HCT116 (cell line): ENCODE data around the gene COPE.

ENCODE experiments used
- CEBPB ChIP-seq: IDR thresholded peaks from 2 replicates; pipeline ENCODE4 v1.6.1; 2012; ENCODE audit warnings: low read depth
- CTCF ChIP-seq, 3 experiments: fragments of 200-600 bp in 1 of 3; sonication (generic) in 1 of 3; IDR thresholded peaks in 2 of 3; conservative IDR thresholded peaks in 1 of 3; 2 replicates each; pipeline ENCODE4 v1.5.1; 2012 to 2017; ENCODE audit warnings: low read depth in 2 of 3, low read length in 2 of 3, antibody characterized with exemption in 1 of 3, borderline replicate concordance in 1 of 3, control low read depth in 1 of 3, mild to moderate bottlenecking in 1 of 3, mixed read lengths in 1 of 3, mixed run types in 1 of 3, moderate library complexity in 1 of 3; ENCODE audit not compliant: insufficient read depth in 1 of 3
- ELF1 ChIP-seq: IDR thresholded peaks from 2 replicates; pipeline ENCODE4 v1.6.1; 2012; ENCODE audit warnings: low read depth, borderline replicate concordance
- EZH2 ChIP-seq: fragments of 200-600 bp; sonication (generic); IDR thresholded peaks from 2 replicates; pipeline ENCODE4 v1.6.1; 2017; ENCODE audit warnings: antibody characterized with exemption, mixed run types
- EZH2phosphoT487 ChIP-seq: fragments of 200-600 bp; IDR thresholded peaks from 2 replicates; pipeline ENCODE4 v1.6.1; 2018; ENCODE audit warnings: antibody characterized with exemption, borderline replicate concordance
- JUND ChIP-seq: IDR thresholded peaks from 2 replicates; pipeline ENCODE4 v1.6.1; 2012
- MAX ChIP-seq: IDR thresholded peaks from 2 replicates; pipeline ENCODE4 v1.6.1; 2012
- POLR2A ChIP-seq: IDR thresholded peaks from 2 replicates; pipeline ENCODE4 v1.7.0; 2011; ENCODE audit warnings: borderline replicate concordance; ENCODE audit not compliant: insufficient read depth, insufficient read length; ENCODE audit errors: extremely low read depth
- REST ChIP-seq: IDR thresholded peaks from 2 replicates; pipeline ENCODE4 v1.6.1; 2012; ENCODE audit warnings: low read depth
- SP1 ChIP-seq: IDR thresholded peaks from 2 replicates; pipeline ENCODE4 v1.6.1; 2012; ENCODE audit warnings: low read depth
- YY1 ChIP-seq: IDR thresholded peaks from 2 replicates; pipeline ENCODE4 v1.6.1; 2011; ENCODE audit warnings: low read length, low read depth, moderate library complexity, mild to moderate bottlenecking; ENCODE audit not compliant: insufficient replicate concordance; ENCODE audit errors: extremely low read depth
- ZNF274 ChIP-seq: fragments of 200-500 bp; sonication (Bioruptor generic); IDR thresholded peaks from 2 replicates; pipeline ENCODE4 v1.6.1; 2014; ENCODE audit warnings: mild to moderate bottlenecking, low read depth, low read length, inconsistent platforms

GRCh38 chr19:18858906-18859646, 60.1 kb downstream of the COPE start:
- no peak for TF ChIP-seq REST
- TF ChIP-seq CEBPB, result no peak
- no peak for TF ChIP-seq POLR2A
- no peak for TF ChIP-seq CTCF (IDR thresholded peaks at IDR 0.05 in 2 of 3, conservative IDR thresholded peaks at IDR 0.05 in 1 of 3; ENCODE audit: borderline replicate concordance in 1 of 3, insufficient read depth in 1 of 3, low read depth in 2 of 3, low read length in 2 of 3)
- TF ChIP-seq MAX, result no peak
- TF ChIP-seq JUND, result no peak
- TF ChIP-seq ELF1, result no peak
- TF ChIP-seq SP1, result no peak
- no peak for TF ChIP-seq EZH2phosphoT487
- no peak for TF ChIP-seq ZNF274
- TF ChIP-seq YY1, result no peak
- TF ChIP-seq EZH2, result no peak
